ENCODE measurements around the gene FRMPD1. TPM values are rescaled to one million over a fixed set of nuclear protein-coding genes. Genes with fewer than 3 reads are reported as not detected.

Gene FRMPD1
- total RNA-seq, 3 donors from 2014 or later = 0.09 to 1.1 TPM; not detected in 1

DNA sequence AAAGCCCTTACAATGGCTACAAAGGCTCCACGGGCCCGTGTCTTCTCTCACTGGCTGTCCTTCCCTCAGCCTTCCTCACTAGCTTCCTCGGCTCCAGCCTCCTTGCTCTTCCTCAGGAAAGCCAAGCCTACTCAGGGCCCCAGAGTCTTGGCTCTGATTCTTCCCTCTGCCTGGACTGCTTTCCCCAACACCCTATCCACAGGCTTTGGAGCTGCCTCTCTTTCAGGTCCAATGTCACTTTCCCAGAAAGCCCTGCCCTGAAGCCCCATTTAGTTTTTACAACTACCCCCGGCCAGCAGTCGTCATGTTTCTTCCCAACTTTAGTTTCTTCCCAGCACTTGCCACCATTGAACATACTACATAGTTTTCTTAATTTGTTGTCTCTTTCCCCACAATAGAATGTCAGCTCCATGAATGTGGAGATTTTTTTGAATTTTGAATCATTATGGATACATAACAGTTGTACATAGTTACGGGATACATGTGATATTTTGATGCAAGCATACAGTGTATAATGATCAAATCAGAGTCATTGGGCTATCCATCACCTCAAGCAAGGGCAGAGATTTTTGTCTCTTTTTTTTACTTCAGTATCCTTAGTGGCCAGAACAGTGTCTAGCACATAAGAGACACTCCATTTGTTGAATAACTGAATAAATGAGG lies 40.9 kb upstream of the FRMPD1 start:
- no peaks in the 10 kb centered on the region for H3K36me3 ChIP-seq (ENCODE audit: low read depth)
- no peak overlapping the region for H3K4me3 ChIP-seq
- H3K4me1 ChIP-seq (ENCODE audit: low read depth) = no peaks in the 10 kb centered on the region
- TF ChIP-seq, protein P1, sequence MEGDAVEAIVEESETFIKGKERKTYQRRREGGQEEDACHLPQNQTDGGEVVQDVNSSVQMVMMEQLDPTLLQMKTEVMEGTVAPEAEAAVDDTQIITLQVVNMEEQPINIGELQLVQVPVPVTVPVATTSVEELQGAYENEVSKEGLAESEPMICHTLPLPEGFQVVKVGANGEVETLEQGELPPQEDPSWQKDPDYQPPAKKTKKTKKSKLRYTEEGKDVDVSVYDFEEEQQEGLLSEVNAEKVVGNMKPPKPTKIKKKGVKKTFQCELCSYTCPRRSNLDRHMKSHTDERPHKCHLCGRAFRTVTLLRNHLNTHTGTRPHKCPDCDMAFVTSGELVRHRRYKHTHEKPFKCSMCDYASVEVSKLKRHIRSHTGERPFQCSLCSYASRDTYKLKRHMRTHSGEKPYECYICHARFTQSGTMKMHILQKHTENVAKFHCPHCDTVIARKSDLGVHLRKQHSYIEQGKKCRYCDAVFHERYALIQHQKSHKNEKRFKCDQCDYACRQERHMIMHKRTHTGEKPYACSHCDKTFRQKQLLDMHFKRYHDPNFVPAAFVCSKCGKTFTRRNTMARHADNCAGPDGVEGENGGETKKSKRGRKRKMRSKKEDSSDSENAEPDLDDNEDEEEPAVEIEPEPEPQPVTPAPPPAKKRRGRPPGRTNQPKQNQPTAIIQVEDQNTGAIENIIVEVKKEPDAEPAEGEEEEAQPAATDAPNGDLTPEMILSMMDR (IDR thresholded peaks at IDR 0.05) = no peak
- intact Hi-C loops (cut with DNase I, micrococcal nuclease) = no loop called here
- no peaks in the 10 kb centered on the region for H3K9me3 ChIP-seq
- DNase-seq = no peak
- no peak for ATAC-seq

DNA sequence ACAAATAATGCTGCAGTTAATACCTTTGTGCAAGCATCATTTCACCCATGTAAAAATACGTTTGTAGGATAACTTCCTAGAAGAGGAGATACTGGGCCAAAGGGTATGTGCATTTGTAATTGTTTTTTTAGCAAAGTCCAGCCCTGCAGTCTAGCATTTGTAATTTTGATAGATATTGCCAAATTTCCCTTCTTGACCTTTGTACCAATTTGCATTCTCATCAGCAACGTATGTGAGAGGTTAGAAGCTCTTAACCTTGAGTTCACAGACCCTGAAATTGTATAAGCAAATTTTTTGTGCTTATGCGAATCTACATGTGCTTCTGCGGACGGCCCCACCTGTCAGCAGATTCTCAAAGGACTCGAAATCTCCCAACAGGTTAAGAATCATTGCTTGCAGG lies 39.7 kb upstream of the FRMPD1 start:
- H3K36me3 ChIP-seq (ENCODE audit: low read depth) = no peaks in the 10 kb centered on the region
- ATAC-seq = no peak
- H3K4me3 ChIP-seq = no peak overlapping the region
- DNase-seq = no peak
- no peaks in the 10 kb centered on the region for H3K4me1 ChIP-seq (ENCODE audit: low read depth)
- TF ChIP-seq, protein P1 (IDR thresholded peaks at IDR 0.05) = no peak
- intact Hi-C loops (cut with DNase I, micrococcal nuclease) = no loop called here
- H3K9me3 ChIP-seq = no peaks in the 10 kb centered on the region

DNA sequence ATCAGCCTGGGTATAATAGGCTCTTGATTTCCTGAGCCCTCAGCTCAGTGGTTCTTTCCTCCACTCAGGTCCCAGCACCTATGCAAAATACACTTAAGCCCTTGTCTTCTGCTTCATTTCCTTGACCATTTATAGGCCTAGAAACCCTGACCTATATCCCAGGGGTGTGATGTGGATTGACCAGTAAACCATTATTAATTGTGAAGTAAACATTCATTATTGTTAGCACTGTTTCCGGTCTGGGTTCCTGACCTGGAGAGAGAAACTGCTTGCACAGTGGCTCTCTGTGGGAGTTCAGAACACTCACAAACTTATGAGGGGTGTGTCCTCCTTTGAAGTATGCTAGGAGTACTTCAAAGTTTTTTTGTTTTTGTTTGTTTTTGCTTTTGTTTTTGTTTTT lies 38.8 kb upstream of the FRMPD1 start:
- no peaks in the 10 kb centered on the region for H3K36me3 ChIP-seq (ENCODE audit: low read depth)

DNA sequence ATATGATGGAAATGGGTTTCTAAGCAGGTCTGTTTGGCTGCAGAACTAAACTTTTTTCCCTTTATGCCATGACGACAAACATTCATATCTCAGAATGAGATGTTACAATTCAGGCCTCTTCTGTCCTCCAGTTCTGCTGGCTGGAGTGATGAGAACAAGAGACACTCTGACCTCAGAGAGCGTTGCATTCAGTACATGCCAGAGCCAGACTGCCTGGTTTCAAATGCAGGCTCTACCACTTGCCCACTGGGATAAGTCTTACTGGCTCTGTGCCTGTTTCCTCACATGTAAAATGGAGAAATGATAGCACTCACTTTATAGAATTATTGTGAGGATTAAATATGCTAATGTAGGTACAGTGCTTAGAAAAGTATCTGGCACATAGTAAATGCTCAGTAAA lies 33.6 kb upstream of the FRMPD1 start:
- TF ChIP-seq, protein P1 (IDR thresholded peaks at IDR 0.05) = no peak
- no peak for DNase-seq
- Histone ChIP-seq H3K36me3 (ENCODE audit: low read depth) (no peaks in the 10 kb centered on the region), H3K9me3 (no peaks in the 10 kb centered on the region), H3K4me1 (ENCODE audit: low read depth) (no peaks in the 10 kb centered on the region), H3K4me3 (no peak overlapping the region)
- no peak for ATAC-seq
- intact Hi-C loops (cut with DNase I, micrococcal nuclease) = no loop called here

More for the DNA sequence above, 38.8 kb upstream of the FRMPD1 start:
- Histone ChIP-seq H3K9me3 (no peaks in the 10 kb centered on the region), H3K4me3 (no peak overlapping the region), H3K4me1 (ENCODE audit: low read depth) (no peaks in the 10 kb centered on the region)
- DNase-seq = no peak
- TF ChIP-seq, protein P1 (IDR thresholded peaks at IDR 0.05) = no peak
- intact Hi-C loops (cut with DNase I, micrococcal nuclease) = no loop called here
- no peak for ATAC-seq

- Histone ChIP-seq H3K9me3 (no peaks in the 10 kb centered on the region), H3K4me1 (ENCODE audit: low read depth) (no peaks in the 10 kb centered on the region), H3K4me3 (no peak overlapping the region), H3K36me3 (ENCODE audit: low read depth) (no peaks in the 10 kb centered on the region)
- ATAC-seq (peak; percentile 66), DNase-seq (no peak)
- TF ChIP-seq, protein P1 (IDR thresholded peaks at IDR 0.05) = no peak
- intact Hi-C loops (cut with DNase I, micrococcal nuclease) = no loop called here
Observed at GRCh38 chr9:37617832-37618231, 32.9 kb upstream of the FRMPD1 start.

DNA sequence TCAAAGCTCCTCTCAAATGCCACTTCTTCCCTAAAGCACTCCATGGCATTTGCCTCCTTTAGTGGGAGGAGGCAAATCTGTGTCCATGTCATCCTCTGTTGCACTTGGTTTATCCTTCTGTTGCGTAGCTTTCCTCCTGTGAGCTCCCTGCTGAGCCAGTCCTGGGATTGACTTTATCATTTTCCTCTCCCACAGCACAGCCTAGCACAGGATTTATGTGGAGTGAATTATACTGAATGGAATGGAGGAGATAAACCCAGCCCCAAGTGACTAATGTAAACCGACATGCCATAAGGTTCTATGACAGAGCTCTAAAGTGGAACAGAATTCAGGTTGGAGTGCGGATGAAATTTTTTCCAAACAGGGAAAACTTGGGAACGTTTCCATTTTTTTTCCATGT lies 31.9 kb upstream of the FRMPD1 start:
- no peaks in the 10 kb centered on the region for H3K9me3 ChIP-seq
- no peak for ATAC-seq

More for the DNA sequence above, 31.9 kb upstream of the FRMPD1 start:
- intact Hi-C loops (cut with DNase I, micrococcal nuclease) = no loop called here
- Histone ChIP-seq H3K4me3 (no peak overlapping the region), H3K4me1 (ENCODE audit: low read depth) (no peaks in the 10 kb centered on the region), H3K36me3 (ENCODE audit: low read depth) (no peaks in the 10 kb centered on the region)
- TF ChIP-seq, protein P1 (IDR thresholded peaks at IDR 0.05) = no peak
- DNase-seq = no peak

Measured in mucosa of descending colon (tissue), 3 donors.